ENCODE results near the gene STXBP1. TPM values are rescaled to one million over a fixed set of nuclear protein-coding genes. Genes with fewer than 3 reads are reported as not detected.

The STXBP1 gene
- total and polyA plus RNA-seq, 2 of the 13 experiments (the other 11 are each of a cell fraction or from before 2014, with no cell fraction given): 2.9 TPM

- TF ChIP-seq, protein P1, sequence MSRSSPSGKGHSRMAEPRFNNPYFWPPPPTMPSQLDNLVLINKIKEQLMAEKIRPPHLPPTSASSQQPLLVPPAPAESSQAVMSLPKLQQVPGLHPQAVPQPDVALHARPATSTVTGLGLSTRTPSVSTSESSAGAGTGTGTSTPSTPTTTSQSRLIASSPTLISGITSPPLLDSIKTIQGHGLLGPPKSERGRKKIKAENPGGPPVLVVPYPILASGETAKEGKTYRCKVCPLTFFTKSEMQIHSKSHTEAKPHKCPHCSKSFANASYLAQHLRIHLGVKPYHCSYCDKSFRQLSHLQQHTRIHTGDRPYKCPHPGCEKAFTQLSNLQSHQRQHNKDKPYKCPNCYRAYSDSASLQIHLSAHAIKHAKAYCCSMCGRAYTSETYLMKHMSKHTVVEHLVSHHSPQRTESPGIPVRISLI (CRISPR knock-in tag; IDR thresholded peaks at IDR 0.05; ENCODE audit: borderline replicate concordance): no peak
- TF ChIP-seq DNMT1 (CRISPR knock-in tag; IDR thresholded peaks at IDR 0.05) (0 out of 2 replicates have a peak, but pooled peaks have one; percentile 68), ZKSCAN1 (IDR thresholded peaks at IDR 0.05; ENCODE audit: low read length) (no peak), ELF3 (CRISPR knock-in tag; IDR thresholded peaks at IDR 0.05) (no peak), NKX3-1 (CRISPR knock-in tag; IDR thresholded peaks at IDR 0.05) (no peak), GLI4 (CRISPR knock-in tag; IDR thresholded peaks at IDR 0.05; ENCODE audit: borderline replicate concordance) (peak; percentile 66; the same call in 1 of the 2 replicates), FOXA1 (IDR thresholded peaks at IDR 0.05) (no peak), FOXA1 (CRISPR knock-in tag; IDR thresholded peaks at IDR 0.05) (no peak), FOSL2 (CRISPR knock-in tag; IDR thresholded peaks at IDR 0.05) (no peak), BHLHE40 (IDR thresholded peaks at IDR 0.05; ENCODE audit: low read length) (0 out of 2 replicates have a peak, but pooled peaks have one; percentile 10), HOXA5 (CRISPR knock-in tag; IDR thresholded peaks at IDR 0.05) (no peak), ZKSCAN5 (CRISPR knock-in tag; IDR thresholded peaks at IDR 0.05) (no peak), NR3C1 (CRISPR knock-in tag; IDR thresholded peaks at IDR 0.05) (no peak), ZNF75D (CRISPR knock-in tag; IDR thresholded peaks at IDR 0.05; ENCODE audit: borderline replicate concordance) (0 out of 2 replicates have a peak, but pooled peaks have one; percentile 64), CBX5 (CRISPR knock-in tag; IDR thresholded peaks at IDR 0.05; ENCODE audit: borderline replicate concordance) (no peak), TOPORS (CRISPR knock-in tag; IDR thresholded peaks at IDR 0.05) (no peak), ZNF775 (CRISPR knock-in tag; IDR thresholded peaks at IDR 0.05; ENCODE audit: borderline replicate concordance) (no peak)
- TF ChIP-seq, protein P2, sequence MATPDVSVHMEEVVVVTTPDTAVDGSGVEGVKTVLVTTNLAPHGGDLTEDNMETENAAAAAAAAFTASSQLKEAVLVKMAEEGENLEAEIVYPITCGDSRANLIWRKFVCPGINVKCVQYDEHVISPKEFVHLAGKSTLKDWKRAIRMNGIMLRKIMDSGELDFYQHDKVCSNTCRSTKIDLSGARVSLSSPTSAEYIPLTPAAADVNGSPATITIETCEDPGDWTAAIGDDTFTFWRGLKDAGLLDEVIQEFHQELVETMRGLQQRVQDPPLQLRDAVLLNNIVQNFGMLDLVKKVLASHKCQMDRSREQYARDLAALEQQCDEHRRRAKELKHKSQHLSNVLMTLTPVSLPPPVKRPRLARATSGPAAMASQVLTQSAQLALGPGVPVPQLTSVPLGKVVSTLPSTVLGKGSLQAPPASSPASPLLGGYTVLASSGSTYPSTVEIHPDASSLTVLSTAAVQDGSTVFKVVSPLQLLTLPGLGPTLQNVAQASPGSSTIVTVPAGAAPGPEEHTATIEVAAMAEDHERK (CRISPR knock-in tag; IDR thresholded peaks at IDR 0.05; ENCODE audit: low read depth): no peak
- TF ChIP-seq, protein P3, sequence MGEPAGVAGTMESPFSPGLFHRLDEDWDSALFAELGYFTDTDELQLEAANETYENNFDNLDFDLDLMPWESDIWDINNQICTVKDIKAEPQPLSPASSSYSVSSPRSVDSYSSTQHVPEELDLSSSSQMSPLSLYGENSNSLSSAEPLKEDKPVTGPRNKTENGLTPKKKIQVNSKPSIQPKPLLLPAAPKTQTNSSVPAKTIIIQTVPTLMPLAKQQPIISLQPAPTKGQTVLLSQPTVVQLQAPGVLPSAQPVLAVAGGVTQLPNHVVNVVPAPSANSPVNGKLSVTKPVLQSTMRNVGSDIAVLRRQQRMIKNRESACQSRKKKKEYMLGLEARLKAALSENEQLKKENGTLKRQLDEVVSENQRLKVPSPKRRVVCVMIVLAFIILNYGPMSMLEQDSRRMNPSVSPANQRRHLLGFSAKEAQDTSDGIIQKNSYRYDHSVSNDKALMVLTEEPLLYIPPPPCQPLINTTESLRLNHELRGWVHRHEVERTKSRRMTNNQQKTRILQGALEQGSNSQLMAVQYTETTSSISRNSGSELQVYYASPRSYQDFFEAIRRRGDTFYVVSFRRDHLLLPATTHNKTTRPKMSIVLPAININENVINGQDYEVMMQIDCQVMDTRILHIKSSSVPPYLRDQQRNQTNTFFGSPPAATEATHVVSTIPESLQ (CRISPR knock-in tag; conservative IDR thresholded peaks at IDR 0.05): no peak
- TF ChIP-seq, protein P4, sequence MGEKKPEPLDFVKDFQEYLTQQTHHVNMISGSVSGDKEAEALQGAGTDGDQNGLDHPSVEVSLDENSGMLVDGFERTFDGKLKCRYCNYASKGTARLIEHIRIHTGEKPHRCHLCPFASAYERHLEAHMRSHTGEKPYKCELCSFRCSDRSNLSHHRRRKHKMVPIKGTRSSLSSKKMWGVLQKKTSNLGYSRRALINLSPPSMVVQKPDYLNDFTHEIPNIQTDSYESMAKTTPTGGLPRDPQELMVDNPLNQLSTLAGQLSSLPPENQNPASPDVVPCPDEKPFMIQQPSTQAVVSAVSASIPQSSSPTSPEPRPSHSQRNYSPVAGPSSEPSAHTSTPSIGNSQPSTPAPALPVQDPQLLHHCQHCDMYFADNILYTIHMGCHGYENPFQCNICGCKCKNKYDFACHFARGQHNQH (CRISPR knock-in tag; IDR thresholded peaks at IDR 0.05): no peak
- TF ChIP-seq, protein P5, sequence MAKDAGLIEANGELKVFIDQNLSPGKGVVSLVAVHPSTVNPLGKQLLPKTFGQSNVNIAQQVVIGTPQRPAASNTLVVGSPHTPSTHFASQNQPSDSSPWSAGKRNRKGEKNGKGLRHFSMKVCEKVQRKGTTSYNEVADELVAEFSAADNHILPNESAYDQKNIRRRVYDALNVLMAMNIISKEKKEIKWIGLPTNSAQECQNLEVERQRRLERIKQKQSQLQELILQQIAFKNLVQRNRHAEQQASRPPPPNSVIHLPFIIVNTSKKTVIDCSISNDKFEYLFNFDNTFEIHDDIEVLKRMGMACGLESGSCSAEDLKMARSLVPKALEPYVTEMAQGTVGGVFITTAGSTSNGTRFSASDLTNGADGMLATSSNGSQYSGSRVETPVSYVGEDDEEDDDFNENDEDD (CRISPR knock-in tag; IDR thresholded peaks at IDR 0.05; ENCODE audit: borderline replicate concordance): no peak
These were observed 102.9 kb downstream of the STXBP1 start (continued) for GRCh38 chr9:127714951-127715469.

All from HepG2 (cell line).